GM12891 (cell line): ENCODE data around the gene HMHB1.

ENCODE experiments used
- POLR2A ChIP-seq: IDR thresholded peaks from 2 replicates; pipeline ENCODE4 v1.6.1; 2011; ENCODE audit warnings: low read depth, low read length, control low read depth
- POLR2AphosphoS5 ChIP-seq: IDR thresholded peaks from 2 replicates; pipeline ENCODE4 v1.6.1; 2011; ENCODE audit warnings: low read depth, low read length, control low read depth

DNA sequence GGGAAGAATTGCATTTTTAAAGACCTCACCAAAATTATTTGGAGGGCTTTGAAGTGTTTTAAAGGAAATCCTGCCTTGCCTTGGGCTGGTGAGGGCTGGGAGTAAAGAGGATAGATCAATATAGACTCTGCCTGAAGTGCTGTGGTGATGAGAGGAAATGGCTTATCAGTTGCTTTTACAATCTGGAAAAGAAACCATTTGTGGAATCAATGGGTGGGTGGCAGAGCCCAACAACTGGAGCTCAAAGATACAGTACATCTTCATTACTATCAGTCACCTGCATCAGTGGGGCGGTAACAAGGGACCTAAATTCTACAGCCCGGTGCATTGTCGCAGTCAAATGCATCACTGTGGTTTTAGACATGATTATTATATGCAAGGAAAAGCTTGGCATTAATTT lies 41.5 kb upstream of the HMHB1 start:
- TF ChIP-seq POLR2AphosphoS5: no peak
- TF ChIP-seq POLR2A: no peak
